HG02981 (cell line): Measurements from ENCODE around the gene EPG5.
"Not testable (repeated sequence)": the region's sequence is repeated elsewhere in the genome, so short reads cannot be mapped to it uniquely, and the experiment has no call there.

ENCODE experiments used
- ATAC-seq: cut with Tn5 transposase; IDR thresholded peaks from one replicate; pipeline ENCODE4 v1.9.1; 2021; ENCODE audit warnings: mild to moderate bottlenecking, moderate library complexity; ENCODE audit not compliant: unreplicated experiment

EPG5 gene

DNA sequence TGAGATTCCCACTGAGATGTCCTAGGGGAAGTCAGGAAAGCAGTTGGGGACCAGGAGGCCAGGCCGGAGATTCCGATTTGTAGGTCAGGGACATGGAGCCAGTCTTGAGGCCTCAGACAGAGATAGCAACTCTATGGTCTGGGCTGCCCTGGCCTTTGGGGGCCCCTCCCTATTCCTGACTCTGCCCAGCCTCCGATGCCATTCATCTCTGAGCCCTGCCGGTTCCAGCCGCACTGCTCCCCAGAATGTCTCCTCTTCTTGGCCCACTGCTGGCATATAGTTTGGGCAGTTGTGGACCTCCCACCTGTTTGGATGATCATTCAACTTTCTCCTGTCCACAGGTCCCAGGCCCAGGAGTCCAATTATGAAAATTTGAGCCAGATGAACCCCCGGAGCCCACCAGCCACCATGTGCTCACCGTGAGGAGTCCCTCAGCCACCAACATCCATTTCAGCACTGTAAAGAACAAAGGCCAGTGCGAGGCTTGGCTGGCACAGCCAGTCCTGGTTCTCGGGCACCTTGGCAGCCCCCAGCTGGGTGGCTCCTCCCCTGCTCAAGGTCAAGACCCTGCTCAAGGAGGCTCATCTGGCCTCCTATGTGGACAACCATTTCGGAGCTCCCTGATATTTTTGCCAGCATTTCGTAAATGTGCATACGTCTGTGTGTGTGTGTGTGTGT is 125.2 kb downstream of the EPG5 start:
- ATAC-seq, result no peak

DNA sequence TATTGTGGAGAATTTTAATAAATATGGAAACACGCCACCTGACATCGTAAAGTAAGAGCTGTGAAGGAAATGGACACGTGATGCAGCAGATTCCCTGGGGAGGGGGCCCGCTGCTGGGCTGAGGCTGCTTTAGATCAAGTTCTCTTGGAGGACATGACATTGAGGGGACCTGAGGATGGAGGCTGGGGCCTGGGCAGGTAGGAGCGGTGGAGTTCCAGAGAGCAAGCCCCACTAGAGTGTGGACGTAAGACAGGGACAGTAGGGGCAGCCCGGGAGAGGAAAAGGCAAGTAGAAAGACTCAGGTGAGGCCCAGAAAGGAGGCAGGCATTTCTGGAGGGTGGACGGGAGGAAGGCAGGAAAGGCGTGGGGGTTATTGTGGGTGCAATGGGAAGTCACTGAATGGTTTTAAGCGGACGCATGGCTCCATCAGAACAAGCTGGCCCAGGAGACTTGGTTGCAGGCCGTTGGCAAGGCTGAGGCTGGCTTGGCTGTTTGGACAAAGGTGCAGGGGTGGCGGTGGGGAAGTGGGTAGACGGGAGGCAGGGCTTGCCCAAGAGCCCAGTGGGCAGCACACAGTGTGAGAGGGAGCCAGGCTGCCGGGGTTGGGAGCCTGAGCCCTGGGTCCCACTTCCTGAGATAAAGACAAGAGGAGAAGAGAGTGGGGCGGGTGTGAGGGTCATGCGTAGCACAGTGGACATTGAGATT is 125.9 kb downstream of the EPG5 start:
- no peak for ATAC-seq

DNA sequence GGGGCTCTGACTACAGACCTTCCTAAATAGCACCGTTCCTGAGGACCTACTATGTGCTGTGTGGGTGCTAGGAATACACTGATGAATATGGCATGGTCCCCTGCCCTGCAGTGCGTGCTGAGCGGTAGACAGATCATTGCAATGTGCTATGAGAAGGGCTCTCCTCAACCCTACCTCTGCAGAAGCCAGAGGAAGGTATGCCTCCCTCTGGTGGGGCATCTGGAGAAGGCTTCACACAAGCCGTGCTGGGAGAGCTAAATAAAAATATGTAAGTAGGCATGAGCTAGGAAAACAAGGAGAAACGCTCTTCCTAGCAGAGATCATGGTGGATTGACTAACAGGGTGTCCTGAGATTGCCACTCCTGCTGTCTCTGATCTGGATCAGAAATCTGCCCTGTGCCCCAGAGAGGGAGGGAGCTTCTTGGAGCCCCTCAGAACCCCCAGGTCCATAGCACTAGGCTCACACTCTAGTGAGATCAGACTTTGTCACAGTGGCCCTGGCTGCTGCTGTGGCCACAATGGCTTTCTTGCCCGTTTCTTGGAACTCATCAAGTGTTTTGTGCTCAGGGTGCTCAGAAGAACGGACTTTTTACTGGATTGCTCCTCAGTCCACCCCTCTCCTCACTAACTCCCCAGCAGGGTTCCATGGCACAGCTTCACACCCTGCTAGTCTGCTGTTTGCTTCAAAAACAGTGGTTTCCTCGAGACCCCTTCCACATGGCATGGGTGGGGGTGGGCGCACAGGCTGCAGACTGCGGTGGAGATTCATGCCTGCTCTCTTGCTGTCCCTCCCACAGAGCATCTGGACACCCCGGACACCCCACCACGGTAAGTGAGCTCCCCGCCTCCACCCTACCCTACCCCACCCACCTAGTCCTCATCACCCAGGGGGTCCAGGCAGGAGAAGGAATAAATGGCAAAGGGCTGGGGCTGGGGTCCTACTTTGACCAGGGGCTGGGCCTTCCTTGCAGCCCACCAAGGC is 127.4 kb downstream of the EPG5 start:
- ATAC-seq, result no peak

DNA sequence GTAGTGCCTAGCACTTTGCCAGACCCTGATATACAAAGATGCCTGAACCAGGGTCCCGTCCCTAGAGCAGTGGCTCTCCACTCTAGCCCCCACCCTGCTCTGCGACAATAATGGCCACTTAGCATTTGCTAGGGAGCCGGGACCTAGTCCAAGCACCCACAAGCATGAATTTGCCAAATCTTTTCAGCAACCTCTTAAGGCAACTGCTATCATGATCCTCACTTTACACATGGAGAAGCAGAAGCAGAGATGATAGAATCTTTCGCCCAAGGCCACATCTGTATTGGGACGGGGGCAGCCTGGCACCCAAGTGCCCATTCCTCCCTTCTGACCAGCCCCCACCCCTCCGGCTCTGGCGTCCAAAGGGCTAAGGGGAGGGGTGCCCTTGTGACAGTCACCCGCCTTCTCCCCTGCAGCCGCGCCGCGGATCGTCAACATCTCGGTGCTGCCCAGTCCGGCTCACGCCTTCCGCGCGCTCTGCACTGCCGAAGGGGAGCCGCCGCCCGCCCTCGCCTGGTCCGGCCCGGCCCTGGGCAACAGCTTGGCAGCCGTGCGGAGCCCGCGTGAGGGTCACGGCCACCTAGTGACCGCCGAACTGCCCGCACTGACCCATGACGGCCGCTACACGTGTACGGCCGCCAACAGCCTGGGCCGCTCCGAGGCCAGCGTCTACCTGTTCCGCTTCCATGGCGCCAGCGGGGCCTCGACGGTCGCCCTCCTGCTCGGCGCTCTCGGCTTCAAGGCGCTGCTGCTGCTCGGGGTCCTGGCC is 128.6 kb downstream of the EPG5 start:
- ATAC-seq, result no peak

DNA sequence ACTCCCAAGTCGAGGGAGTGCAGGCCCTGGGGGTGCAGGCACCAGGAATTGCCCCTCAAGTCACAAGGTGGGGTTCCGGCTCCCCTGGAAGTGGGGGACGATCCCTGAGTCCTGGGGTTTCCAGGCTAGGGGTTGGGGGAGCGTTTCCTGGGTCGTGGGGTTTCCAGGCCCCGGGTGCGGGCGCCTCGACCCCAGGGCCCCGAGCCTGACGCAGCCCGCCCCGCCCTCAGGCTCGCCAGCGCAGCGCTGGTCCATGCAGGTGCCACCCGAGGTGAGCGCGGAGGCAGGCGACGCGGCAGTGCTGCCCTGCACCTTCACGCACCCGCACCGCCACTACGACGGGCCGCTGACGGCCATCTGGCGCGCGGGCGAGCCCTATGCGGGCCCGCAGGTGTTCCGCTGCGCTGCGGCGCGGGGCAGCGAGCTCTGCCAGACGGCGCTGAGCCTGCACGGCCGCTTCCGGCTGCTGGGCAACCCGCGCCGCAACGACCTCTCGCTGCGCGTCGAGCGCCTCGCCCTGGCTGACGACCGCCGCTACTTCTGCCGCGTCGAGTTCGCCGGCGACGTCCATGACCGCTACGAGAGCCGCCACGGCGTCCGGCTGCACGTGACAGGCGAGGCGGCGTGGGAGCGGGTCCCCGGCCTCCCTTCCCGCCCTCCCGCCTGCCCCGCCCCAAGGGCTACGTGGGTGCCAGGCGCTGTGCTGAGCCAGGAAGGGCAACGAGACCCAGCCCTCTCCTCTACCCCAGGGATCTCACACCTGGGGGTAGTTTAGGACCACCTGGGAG is 129.7 kb downstream of the EPG5 start:
- ATAC-seq, result no peak

DNA sequence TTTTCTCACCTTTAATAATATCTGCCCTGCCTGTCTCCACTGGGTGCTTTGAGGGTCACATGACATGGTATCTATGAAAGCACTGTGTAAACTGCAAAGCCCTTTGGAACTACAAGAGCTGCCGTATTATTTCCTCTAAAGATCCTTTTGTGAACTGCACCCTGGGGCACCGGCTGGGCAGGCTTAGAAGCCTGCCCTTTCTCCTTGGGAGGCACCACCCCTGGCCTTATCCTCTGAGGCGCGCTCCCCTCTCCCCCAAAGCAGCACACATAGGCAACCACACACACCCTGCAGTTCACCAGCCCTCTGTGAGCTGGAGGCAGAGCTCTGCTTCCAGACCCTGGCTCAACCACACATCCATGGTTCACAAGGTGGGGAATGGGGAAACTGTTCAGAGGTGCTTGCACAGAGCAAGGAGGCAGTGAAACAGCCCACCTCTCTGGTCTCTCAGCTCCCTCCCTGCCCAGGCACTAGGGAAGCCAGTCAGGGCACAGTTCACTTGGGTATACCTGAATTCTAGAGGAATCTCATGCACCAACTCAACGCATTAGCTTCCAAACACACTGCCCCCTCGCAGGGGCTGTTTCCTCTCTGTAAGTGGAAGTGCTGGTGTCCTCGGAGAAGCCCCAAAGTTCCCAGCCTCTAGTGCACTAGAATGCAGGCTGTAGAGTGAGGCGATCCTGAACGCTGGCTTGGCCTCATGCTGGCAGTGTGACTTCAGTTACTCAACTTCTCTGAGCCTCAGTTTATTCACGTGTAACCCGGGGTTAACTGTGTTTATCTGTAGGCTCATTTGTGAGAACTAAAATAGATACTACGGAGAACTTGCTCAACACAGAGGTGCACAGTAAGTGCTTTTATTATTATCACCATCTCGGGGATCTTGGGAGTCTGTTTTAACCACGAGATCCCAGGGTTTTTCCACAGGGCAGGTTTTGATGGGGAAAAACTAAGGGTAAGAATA is 130.6 kb downstream of the EPG5 start:
- ATAC-seq, result no peak

DNA sequence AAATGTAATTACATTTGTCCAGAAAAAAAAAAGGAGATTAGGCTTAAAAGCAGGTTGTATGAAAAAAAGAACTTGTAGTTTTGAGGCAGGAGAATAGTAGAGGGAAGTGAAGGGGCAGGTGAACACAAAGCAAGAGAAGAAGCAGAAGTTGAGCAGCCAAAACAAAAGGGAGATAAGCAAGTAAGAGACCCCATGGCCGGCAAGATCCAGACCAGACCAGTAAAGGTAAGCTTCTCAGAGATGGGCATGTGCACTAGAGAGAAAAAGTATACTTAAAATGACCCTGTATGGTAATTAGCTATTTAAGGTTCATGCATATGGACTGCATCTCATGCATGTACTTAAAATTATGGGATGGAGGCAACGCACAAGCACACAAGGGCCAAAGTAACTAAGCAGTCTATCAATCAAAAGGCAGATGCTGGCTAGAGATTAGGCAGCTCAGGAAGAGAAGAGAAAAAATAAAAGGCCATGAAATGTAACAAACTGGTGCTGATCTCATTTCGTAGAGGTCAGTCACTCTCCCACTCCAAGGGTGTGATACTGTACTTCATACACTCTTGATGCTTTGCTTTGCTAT is 132.0 kb downstream of the EPG5 start:
- ATAC-seq, result no peak

DNA sequence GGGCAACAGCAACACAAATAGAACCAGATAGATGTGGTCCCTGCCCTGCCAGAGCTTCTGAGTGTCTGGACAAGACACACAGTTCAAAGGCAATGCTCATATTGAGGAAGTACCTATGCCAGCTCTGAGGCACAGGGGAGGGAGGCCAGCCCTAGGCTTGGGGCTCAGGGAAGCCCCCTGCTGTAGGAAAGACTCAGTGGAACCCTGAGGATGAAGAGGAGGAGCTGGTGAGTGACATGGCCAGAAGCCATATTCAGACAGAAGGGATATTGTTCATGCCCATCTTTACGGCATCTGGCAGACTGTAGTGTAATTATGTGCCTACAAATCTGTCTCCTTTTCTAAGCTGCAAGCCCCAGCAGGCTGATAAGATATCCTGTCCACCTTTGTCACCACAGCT is 132.8 kb downstream of the EPG5 start:
- no peak for ATAC-seq

DNA sequence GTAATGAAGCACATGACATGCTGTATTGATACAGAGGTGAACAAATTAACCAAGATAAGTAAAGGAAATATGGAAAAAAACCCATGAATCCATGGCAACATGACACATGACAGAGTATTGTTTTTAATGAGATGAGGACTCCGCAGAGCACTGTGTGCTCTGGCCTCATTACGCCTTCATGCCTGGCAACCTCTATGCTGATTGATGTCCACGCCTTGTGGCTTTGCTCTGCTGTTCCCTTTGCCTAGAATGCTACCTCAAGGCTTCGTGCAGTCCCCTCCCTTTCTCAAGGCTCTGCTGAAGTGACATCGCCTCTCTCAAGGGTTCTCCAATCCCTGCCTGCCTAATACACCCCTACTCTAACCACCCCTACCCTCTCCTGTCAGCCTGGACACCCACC is 133.3 kb downstream of the EPG5 start:
- no peak for ATAC-seq

DNA sequence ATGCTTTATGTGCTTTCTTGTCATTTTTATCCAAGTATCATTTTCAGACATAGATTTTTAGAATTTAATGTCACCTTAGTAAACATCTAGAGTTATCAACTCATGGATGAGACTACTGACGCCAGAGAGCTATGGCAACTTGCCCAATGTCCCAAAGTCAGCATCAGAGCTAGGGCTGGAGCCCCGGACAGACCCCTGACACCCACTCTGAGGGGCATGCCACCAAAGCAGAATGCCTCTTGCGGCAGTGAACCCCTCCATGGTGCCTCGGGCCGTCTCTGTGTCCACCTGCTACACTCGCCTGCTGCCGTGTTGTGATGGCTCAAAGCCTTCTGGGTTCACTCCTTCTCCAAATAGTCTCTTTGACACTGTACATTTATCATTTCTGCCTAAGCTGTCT is 136.2 kb downstream of the EPG5 start:
- no peak for ATAC-seq

DNA sequence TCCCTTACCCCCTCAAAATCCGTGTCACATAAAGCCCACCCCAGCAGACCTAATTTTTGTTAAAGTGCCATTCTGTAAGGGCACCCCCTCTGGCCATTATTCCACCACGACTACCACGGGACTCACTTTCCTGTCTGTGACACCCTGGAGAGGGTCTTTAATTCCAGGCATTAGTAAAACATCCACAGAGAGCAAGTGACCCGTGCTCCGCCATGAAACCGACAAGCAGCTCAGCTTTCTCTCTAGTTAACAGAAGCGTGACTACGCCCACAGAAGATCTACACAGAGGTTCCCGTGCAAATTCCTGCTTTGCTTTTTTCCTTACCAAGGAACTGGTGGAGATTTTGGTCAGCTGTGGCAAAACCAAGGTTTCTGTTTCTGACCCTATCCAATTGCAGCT is 137.3 kb downstream of the EPG5 start:
- ATAC-seq, result no peak

DNA sequence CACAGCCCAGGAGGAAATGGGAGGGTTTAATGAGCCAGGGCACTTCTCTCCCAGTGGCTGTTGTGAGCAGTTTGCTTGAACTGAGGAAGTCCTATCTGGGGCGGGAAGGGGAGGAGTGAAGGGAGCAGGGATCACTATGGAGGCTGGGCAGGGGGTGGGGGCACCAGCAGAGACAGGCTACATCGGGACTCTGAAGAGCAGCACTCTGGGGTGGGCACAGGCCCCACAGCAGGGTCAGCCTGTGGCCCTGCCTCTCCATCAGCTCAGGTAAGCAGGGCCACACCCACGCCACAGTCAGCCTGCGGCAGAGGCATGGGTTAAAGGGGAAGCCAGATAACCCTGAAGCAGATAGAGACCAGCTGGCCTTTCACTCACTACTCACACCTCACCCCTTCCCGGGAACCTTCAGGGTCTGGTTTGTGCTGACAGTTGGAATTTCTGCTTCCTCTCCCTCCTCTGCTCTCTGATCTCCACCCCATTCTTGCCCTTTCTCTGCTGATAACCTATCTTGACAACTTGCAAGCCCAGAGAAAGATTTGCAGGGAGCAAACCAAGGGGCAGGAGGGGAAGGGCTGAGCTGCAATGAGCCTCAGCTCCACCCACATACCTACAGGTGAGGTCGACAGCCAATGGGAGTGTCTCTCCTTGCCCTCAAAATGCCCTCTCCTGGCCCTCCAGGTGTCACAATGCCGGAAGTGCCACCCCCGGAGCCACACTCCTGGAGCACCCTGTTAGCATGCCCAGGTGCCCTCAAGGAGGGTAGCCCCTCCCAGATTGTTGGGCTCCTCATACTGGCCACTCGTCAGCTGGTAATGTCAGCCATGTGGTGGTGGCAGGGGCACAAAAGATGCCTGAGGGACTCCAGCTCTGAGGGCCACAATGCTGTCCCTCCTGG is 138.0 kb downstream of the EPG5 start:
- ATAC-seq, result no peak

DNA sequence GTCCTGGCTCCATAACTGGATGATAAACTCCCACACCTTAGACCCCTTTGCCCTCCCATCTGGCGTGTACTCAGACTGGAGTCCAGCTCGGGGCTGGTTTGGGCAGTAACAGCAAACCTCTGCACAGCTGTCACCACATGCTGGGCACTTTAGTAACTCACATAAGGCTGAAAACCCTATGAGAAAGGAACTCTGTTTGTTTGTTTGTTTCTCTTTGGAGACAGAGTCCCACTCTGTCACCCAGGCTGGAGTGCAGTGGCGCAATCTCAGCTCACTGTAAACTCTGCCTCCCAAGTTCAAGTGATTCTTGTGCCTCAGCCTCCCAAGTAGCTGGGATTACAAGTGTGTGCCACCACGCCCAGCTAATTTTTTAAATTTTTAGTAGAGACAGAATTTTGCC is 140.4 kb downstream of the EPG5 start:
- not testable (repeated sequence) for ATAC-seq

DNA sequence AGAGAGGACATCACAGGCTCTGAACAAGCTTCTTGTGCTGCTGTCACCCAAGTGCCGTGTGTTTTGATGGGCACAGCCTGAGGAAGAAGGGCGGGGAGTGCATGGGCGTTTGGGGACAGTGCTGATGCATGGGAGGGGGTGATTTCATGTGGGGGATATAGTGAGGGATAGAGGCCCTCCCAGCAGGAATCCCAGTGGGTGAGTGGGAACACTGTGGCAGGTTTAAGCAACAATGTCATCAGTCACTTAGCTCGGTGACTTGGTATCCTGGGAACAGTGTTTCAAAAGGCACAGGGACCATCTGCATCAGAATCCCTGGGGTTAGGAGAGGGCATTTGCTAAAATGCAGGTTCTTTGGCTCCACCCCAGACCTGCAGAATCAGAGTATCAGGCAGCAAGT is 141.0 kb downstream of the EPG5 start:
- no peak for ATAC-seq

DNA sequence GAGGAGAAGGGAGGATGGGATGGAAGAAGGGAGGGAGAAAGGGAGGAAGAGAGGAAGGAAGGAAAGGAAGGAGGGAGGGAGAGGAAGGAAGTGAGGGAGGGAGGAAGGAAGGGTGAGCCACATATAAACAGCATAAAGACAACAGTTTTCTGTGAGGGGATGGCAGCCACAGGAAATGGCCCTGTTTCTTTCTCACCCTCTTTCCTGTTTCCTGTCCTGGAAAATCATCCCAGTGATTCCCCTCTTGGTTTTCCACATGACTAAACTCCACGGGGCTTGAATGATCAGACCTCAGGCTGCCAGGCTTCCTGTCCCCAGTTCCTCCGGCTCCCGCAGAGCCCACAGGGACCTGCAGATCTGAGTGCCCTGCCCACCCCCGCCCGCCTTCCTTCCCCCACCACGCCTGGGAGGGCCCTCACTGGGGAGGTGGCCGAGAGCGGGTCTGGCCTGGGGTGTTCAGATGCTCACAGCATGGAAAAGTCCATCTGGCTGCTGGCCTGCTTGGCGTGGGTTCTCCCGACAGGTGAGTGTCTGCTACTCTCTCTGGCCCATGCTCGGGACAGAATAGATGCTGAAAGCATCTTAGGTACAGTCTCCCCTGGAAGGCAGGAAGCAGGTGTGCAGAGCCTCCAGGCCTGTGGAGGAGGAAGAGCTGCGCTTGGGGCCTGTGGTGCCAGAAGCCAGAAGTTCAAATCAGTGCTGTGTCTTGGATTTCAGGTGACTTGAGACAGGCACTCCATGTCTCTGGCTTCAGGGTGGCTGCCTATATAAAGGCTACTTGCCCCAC is 141.7 kb downstream of the EPG5 start, which contains the start of gene SIGLEC15:
SIGLEC15 (plus strand) TSS at position 418 of the 787 bp plus-strand sequence; CDS start at position 472, 54 bp downstream.
- no peak for ATAC-seq

DNA sequence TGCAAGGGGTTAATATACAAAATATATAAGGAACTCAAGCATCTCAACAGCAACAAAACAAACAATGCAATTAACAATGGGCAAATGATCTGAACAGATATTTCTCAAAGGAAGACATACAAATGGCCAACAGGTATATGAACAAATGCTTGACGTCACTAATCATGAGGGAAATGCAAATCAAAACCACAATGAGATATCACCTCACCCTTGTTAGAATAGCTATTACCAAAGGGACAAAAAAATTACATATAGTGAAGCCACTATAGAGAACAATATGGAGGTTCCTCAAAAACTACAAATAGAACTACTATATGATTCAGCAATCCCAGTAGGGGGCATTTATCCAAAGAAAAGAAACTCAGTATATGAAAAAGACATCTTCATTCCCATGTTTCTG is 145.4 kb downstream of the EPG5 start:
- no peak for ATAC-seq

DNA sequence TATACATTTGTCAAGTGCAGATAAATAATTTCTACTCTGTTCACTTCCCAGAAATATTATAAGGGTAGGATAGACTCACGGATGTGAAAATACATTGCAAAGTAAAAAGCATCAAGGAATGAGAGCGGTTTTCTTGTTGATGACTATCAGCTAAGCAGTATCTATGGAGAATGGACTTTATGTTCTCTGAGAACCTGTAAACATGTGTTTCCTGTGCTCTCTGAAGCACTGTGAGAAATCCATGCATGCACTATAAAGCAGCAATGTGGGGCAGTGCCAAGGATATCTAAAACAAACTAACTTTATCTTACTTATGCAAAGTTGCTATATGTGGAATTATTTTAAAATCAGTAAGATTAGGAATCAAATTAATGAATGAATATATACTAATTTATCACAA is 146.1 kb downstream of the EPG5 start:
- no peak for ATAC-seq
